GM18505 (cell line): ENCODE measurements around the gene ULK1.

ENCODE experiments used
- ATAC-seq: cut with Tn5 transposase; IDR thresholded peaks from one replicate; pipeline ENCODE4 v1.9.1; 2021; ENCODE audit not compliant: unreplicated experiment
- POLR2A ChIP-seq: IDR thresholded peaks from 4 replicates; pipeline ENCODE4 v1.6.1; 2011; ENCODE audit warnings: borderline replicate concordance; ENCODE audit not compliant: insufficient read depth, insufficient read length; ENCODE audit errors: extremely low read depth

The ULK1 gene

GRCh38 chr12:131855521-131856142, 38.8 kb upstream of the ULK1 start:
- no peak for TF ChIP-seq POLR2A
- no peak for ATAC-seq

GRCh38 chr12:131856366-131857097, 37.9 kb upstream of the ULK1 start:
- ATAC-seq, result no peak

GRCh38 chr12:131857908-131858850, 36.2 kb upstream of the ULK1 start:
- ATAC-seq, result no peak
- no peak for TF ChIP-seq POLR2A

More at GRCh38 chr12:131856366-131857097, 37.9 kb upstream of the ULK1 start:
- no peak for TF ChIP-seq POLR2A

GRCh38 chr12:131860472-131861260, 33.8 kb upstream of the ULK1 start:
- no peak for TF ChIP-seq POLR2A
- ATAC-seq, result no peak

- TF ChIP-seq POLR2A, result no peak
- ATAC-seq, result no peak
Measured at GRCh38 chr12:131861261-131862083, 33.0 kb upstream of the ULK1 start.

GRCh38 chr12:131862084-131862441, 32.4 kb upstream of the ULK1 start:
- no peak for ATAC-seq
- no peak for TF ChIP-seq POLR2A

- no peak for ATAC-seq
- TF ChIP-seq POLR2A, result no peak
Measured at GRCh38 chr12:131862600-131862993, 31.8 kb upstream of the ULK1 start.

- no peak for TF ChIP-seq POLR2A
Measured at GRCh38 chr12:131862994-131863710, 31.3 kb upstream of the ULK1 start.

GRCh38 chr12:131863711-131864396, 30.6 kb upstream of the ULK1 start:
- ATAC-seq, result no peak
- no peak for TF ChIP-seq POLR2A

More at GRCh38 chr12:131862994-131863710, 31.3 kb upstream of the ULK1 start:
- no peak for ATAC-seq

- no peak for TF ChIP-seq POLR2A
- ATAC-seq, result no peak
Measured at GRCh38 chr12:131864469-131864868, 30.0 kb upstream of the ULK1 start.
